Measurements from ENCODE around the gene WSCD2.

DNA sequence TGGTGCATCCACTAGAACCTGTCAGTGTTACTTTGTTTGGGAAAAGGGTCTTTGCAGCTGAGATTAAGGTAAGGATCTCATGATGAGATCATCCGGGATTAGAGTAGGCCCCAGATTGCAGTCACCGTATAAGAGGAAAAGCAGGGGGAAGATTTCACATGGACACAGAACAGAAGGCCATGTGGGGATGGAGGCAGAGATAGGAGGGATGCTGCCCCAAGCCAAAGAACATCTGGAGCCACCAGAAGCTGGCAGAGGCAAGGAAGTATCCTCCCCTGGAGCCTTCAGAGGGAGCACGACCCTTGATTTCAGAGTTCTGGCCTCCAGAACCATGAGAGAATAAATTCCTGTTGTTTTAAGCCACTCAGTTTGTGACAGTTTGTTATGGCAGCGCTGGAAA is 170.4 kb downstream of the WSCD2 start:
- TF ChIP-seq, protein P1, sequence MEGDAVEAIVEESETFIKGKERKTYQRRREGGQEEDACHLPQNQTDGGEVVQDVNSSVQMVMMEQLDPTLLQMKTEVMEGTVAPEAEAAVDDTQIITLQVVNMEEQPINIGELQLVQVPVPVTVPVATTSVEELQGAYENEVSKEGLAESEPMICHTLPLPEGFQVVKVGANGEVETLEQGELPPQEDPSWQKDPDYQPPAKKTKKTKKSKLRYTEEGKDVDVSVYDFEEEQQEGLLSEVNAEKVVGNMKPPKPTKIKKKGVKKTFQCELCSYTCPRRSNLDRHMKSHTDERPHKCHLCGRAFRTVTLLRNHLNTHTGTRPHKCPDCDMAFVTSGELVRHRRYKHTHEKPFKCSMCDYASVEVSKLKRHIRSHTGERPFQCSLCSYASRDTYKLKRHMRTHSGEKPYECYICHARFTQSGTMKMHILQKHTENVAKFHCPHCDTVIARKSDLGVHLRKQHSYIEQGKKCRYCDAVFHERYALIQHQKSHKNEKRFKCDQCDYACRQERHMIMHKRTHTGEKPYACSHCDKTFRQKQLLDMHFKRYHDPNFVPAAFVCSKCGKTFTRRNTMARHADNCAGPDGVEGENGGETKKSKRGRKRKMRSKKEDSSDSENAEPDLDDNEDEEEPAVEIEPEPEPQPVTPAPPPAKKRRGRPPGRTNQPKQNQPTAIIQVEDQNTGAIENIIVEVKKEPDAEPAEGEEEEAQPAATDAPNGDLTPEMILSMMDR (IDR thresholded peaks at IDR 0.05; ENCODE audit: borderline replicate concordance, extremely low read depth, low read length, poor library complexity, severe bottlenecking): no peak
- TF ChIP-seq EZH2 (IDR thresholded peaks at IDR 0.05; ENCODE audit: borderline replicate concordance, low read depth, low read length, severe bottlenecking): no peak
